ENCODE results near the gene RGL1.

The RGL1 gene

DNA sequence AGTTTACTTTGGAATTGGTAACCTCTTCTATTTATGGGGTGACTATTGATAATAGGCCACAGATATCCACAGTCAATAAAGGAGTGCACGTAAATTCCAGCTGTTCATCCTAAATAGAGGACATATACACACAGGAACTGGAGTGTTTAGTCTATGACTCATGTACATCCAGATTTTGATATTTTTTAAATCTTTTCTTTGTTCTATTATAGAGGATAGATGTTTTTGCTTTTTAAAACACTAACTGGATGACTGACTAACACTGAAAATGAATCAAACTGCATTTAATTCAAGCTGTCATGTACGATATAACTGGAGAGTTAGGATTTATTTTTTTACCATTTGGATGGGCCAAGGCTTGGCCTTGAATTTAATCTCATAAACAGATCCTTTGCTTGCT, 45.9 kb downstream of the RGL1 start:
- H3K4me3 ChIP-seq (ENCODE audit: low read depth, low read length), result no peak overlapping the region
- TF ChIP-seq, protein P1, sequence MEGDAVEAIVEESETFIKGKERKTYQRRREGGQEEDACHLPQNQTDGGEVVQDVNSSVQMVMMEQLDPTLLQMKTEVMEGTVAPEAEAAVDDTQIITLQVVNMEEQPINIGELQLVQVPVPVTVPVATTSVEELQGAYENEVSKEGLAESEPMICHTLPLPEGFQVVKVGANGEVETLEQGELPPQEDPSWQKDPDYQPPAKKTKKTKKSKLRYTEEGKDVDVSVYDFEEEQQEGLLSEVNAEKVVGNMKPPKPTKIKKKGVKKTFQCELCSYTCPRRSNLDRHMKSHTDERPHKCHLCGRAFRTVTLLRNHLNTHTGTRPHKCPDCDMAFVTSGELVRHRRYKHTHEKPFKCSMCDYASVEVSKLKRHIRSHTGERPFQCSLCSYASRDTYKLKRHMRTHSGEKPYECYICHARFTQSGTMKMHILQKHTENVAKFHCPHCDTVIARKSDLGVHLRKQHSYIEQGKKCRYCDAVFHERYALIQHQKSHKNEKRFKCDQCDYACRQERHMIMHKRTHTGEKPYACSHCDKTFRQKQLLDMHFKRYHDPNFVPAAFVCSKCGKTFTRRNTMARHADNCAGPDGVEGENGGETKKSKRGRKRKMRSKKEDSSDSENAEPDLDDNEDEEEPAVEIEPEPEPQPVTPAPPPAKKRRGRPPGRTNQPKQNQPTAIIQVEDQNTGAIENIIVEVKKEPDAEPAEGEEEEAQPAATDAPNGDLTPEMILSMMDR (conservative IDR thresholded peaks at IDR 0.05; ENCODE audit: low read depth, low read length), result no peak
- DNase-seq (ENCODE audit: low read depth), result peak; percentile 11

DNA sequence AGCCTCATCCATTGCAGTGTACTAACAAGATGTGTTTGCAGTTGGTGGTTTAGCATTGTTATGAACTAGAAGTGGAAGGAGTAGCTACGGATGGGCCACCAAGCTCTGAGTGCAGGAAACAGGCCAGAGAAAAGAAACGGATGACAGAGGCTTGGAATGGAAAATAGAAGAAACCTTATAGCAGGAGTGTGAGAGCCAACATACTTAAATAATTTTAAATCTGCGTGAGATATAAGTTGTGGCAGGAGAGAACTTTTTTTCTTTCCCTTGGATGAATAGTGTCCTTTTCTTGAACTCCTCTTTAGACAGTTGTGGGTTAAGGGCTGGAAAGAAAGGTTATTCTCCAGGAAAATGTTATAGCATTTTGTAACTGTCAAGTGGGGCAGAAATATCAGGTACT, 54.2 kb downstream of the RGL1 start:
- H3K4me3 ChIP-seq (ENCODE audit: low read depth, low read length), result no peak overlapping the region
- TF ChIP-seq, protein P1 (conservative IDR thresholded peaks at IDR 0.05; ENCODE audit: low read depth, low read length), result no peak
- DNase-seq (ENCODE audit: low read depth), result no peak

DNA sequence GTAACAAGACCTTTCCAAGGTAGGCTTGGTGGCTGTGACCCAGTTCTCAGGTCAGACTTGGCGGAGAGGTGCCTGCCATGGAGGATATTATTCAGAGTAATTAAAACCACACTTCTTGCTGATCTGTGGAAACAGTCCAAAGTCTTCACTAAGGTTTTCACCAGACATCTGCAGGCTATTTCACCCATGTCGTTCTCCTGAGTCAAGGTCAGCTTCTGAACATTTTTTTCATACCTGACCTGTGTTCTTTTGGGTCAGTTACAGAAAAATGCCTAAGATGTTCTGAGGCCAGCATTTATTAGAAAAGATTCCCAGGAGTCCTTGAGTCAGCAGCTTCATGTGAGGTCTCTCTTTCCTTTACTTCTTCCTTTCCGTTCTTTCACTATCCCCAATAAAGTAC, 54.9 kb downstream of the RGL1 start:
- DNase-seq (ENCODE audit: low read depth), result peak; percentile 87
- TF ChIP-seq, protein P1 (conservative IDR thresholded peaks at IDR 0.05; ENCODE audit: low read depth, low read length), result no peak
- H3K4me3 ChIP-seq (ENCODE audit: low read depth, low read length), result no peak overlapping the region

DNA sequence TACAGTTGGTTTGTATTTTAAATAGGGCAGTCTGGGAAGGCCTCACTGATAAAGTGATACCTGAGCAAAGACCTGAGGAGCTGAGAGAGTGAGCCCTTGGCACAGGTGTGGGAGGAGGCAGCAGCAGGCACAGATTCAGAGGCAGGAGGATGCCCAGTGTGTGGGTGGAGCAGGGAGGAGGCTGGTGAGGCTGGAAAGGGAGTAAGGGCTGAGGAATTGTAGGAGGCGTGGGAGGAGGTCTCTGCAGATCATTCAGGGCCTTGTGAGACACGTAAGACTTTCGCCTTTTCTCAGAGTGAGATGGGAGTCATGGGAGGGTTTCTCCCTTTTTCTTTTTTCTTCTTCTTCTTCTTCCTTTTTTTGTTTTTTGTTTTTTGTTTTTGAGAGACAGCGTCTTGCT, 58.0 kb downstream of the RGL1 start:
- TF ChIP-seq, protein P1 (conservative IDR thresholded peaks at IDR 0.05; ENCODE audit: low read depth, low read length), result no peak
- H3K4me3 ChIP-seq (ENCODE audit: low read depth, low read length), result no peak overlapping the region
- no peak for DNase-seq (ENCODE audit: low read depth)

DNA sequence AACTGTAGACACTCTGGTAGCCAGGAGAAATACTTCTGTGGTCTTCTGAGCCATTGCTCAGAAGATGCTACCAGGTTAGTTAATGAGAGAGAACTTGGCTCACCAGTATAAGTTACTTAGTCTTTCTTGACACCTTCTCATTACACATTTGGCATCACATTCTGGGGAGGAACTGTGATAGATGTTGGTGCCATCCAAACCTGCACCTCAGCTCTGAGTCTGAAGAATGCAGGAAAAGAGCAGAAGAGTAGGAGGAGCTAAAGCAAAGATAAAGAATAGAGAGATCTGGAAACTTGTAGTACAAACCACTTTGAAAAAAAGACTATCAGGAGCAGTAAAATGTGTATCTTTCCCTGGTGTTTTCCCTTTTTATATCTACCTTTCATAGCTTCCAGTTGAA, 58.9 kb downstream of the RGL1 start:
- TF ChIP-seq, protein P1 (conservative IDR thresholded peaks at IDR 0.05; ENCODE audit: low read depth, low read length), result no peak
- H3K4me3 ChIP-seq (ENCODE audit: low read depth, low read length), result no peak overlapping the region
- no peak for DNase-seq (ENCODE audit: low read depth)

DNA sequence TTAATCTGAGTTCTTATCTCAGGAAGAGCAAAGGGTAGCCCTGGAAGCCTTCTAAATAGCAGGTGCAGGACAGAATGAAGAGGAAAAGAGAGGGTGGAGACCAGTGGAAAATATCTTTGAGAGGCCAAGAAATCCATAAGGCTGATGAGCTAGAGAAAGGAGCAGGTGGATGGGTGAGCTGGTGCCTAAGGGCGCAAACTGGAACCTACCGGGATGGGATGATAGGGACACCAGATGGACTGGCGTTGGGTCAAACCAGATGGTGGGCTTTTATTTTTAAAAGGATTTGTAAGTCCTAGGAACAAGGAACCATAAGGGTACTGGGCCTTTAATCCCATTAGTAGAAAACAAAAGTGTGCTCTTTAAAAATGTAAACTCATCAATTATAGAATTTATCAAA, 59.7 kb downstream of the RGL1 start:
- TF ChIP-seq, protein P1 (conservative IDR thresholded peaks at IDR 0.05; ENCODE audit: low read depth, low read length), result no peak
- no peak overlapping the region for H3K4me3 ChIP-seq (ENCODE audit: low read depth, low read length)
- DNase-seq (ENCODE audit: low read depth), result no peak

DNA sequence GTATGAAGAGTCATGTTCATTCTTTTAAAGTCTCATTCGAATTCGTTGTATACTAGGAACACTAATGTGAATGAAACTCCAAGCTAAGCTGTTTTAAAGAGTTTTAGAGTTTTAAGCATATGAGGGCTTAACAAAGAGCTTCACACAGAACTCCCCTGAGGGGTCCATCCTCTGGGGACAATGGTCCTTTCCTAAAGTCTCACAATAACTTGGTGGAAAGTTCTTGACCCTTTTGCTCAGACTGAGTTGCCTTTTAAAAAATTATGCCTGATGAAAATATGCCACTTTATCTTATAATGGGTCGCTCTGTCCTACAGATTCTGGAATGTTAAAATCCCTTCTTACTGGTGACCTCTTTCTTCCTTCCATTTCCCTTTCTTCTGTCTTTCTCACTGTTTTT, 64.3 kb downstream of the RGL1 start:
- no peak for DNase-seq (ENCODE audit: low read depth)
- TF ChIP-seq, protein P1 (conservative IDR thresholded peaks at IDR 0.05; ENCODE audit: low read depth, low read length), result no peak
- no peak overlapping the region for H3K4me3 ChIP-seq (ENCODE audit: low read depth, low read length)
